Measurements from ENCODE around the gene WNT7A.

Gene WNT7A

DNA sequence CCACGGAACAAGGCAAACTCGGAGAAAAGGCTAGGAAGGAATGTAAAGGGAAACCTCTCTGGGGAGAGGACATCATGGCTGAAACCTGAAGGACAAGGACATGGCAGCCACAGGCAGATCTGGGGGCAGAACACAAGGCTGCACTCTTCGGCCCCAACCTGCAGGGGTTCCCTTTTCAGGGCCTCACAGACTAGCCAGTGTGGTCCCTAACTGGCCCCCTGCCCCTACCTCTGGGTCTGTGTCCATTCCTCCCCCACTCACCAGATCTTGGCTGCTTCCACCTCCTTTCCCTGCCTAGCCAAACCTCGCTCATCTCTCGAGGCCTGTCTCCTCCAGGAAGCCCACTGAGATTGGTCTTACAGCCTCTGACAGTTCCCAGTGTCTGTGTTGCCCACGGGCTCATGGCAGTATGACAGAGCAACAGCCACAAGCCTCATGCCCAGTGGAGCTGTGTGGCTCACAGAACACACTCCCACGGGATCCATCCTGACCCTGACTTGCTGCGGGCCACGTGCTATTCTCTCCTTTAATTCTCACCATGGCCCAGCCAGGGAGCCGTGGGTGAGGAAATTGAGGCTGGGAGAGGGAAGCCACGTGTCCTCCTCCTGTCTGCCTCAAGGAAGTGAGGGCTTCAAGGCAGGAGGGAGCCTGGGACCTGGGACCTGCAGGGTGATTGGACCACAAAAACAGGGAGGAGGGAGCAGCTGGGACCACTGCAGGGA, 26.5 kb downstream of the WNT7A start:
- Histone ChIP-seq H3K9me2 (replicated peaks; ENCODE audit: low read depth, low read length) (no peaks in the 10 kb centered on the region), H3K9me3 (ENCODE audit: insufficient read depth, low read depth, low read length) (no peaks in the 10 kb centered on the region), H3K4me1 (ENCODE audit: insufficient read depth, low read length, poor library complexity, severe bottlenecking) (no peaks in the 10 kb centered on the region), H2AFZ (ENCODE audit: low read length) (no peak overlapping the region), H3K36me3 (ENCODE audit: insufficient read depth, low read length) (no peaks in the 10 kb centered on the region), H3K4me2 (ENCODE audit: low read depth, low read length, poor library complexity, severe bottlenecking) (no peak overlapping the region), H3K4me3 (ENCODE audit: low read length, poor library complexity, severe bottlenecking) (no peak overlapping the region), H3K79me2 (ENCODE audit: insufficient read depth, low read length) (no peaks in the 10 kb centered on the region), H3K9ac (ENCODE audit: low read depth, low read length, poor library complexity, severe bottlenecking) (no peak overlapping the region), H3F3A (ENCODE audit: low read depth) (no peaks in the 10 kb centered on the region), H4K20me1 (ENCODE audit: insufficient read depth, low read length, poor library complexity, severe bottlenecking) (no peaks in the 10 kb centered on the region), H3K27me3 (ENCODE audit: insufficient read depth, low read length, poor library complexity, severe bottlenecking) (no peaks in the 10 kb centered on the region)
- TF ChIP-seq, protein P1, sequence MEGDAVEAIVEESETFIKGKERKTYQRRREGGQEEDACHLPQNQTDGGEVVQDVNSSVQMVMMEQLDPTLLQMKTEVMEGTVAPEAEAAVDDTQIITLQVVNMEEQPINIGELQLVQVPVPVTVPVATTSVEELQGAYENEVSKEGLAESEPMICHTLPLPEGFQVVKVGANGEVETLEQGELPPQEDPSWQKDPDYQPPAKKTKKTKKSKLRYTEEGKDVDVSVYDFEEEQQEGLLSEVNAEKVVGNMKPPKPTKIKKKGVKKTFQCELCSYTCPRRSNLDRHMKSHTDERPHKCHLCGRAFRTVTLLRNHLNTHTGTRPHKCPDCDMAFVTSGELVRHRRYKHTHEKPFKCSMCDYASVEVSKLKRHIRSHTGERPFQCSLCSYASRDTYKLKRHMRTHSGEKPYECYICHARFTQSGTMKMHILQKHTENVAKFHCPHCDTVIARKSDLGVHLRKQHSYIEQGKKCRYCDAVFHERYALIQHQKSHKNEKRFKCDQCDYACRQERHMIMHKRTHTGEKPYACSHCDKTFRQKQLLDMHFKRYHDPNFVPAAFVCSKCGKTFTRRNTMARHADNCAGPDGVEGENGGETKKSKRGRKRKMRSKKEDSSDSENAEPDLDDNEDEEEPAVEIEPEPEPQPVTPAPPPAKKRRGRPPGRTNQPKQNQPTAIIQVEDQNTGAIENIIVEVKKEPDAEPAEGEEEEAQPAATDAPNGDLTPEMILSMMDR (conservative IDR thresholded peaks at IDR 0.05; ENCODE audit: low read length), result no peak
- TF ChIP-seq EZH2phosphoT487 (IDR thresholded peaks at IDR 0.05; ENCODE audit: borderline replicate concordance), result no peak

DNA sequence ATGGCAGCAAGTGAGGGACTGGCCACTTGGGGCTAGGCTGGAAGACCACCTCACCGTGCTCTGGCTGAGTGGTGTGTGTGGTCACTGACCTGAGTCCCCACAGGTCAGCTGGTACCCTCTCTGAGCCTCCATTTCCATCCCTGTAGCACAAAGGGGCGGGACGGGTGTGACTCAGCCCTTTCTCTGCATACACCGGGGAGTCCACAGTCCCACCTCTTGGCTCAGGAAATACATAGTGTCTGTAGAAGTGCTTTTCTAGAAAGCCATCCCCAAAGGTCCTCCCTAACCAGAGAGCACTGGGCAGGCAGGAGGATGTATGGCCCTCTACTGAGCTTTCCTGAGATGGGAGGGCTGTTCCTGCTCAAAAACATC, 27.2 kb downstream of the WNT7A start:
- no peaks in the 10 kb centered on the region for H3K9me3 ChIP-seq (ENCODE audit: insufficient read depth, low read depth, low read length)
- H3F3A ChIP-seq (ENCODE audit: low read depth), result no peaks in the 10 kb centered on the region
- no peak overlapping the region for H3K9ac ChIP-seq (ENCODE audit: low read depth, low read length, poor library complexity, severe bottlenecking)
- H3K4me3 ChIP-seq (ENCODE audit: low read length, poor library complexity, severe bottlenecking), result no peak overlapping the region
- TF ChIP-seq, protein P1 (conservative IDR thresholded peaks at IDR 0.05; ENCODE audit: low read length), result no peak
- TF ChIP-seq EZH2phosphoT487 (IDR thresholded peaks at IDR 0.05; ENCODE audit: borderline replicate concordance), result no peak
- H3K4me1 ChIP-seq (ENCODE audit: insufficient read depth, low read length, poor library complexity, severe bottlenecking), result no peaks in the 10 kb centered on the region
- H4K20me1 ChIP-seq (ENCODE audit: insufficient read depth, low read length, poor library complexity, severe bottlenecking), result no peaks in the 10 kb centered on the region
- no peaks in the 10 kb centered on the region for H3K27me3 ChIP-seq (ENCODE audit: insufficient read depth, low read length, poor library complexity, severe bottlenecking)
- H3K79me2 ChIP-seq (ENCODE audit: insufficient read depth, low read length), result no peaks in the 10 kb centered on the region
- no peak overlapping the region for H2AFZ ChIP-seq (ENCODE audit: low read length)
- H3K9me2 ChIP-seq (replicated peaks; ENCODE audit: low read depth, low read length), result no peaks in the 10 kb centered on the region
- no peaks in the 10 kb centered on the region for H3K36me3 ChIP-seq (ENCODE audit: insufficient read depth, low read length)
- H3K4me2 ChIP-seq (ENCODE audit: low read depth, low read length, poor library complexity, severe bottlenecking), result no peak overlapping the region

DNA sequence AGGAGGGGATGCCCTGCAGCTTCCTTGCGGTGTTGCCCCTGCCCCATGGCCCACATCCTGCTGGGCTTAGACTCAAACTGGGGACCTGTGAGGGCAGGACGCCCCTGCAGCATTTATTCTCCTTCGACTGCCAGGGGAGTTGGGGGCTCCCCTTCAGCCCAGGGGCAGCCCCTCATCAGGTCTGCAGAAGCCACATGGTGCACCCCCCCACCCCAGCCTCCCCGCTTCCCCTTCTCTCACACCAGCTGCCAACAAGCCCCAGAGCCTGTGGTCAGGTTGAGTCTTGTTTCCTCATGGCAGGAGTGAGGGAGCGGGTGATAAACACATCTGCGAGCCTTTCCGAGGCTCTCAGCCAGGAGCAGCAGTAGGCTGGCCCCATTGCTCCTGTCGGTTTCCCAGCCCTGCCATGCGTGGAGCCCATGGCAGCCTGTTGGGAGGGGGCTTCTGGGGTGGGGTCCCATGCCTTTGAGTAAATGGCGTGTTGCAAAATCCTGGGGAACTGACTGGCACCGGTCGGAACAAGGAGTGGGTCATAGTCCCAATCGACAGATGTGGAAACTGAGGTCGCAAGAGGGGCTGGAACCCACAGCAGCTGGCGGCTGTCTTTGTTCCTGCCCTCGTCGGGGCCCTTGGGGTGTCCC, 27.8 kb downstream of the WNT7A start:
- TF ChIP-seq, protein P1 (conservative IDR thresholded peaks at IDR 0.05; ENCODE audit: low read length), result no peak
- TF ChIP-seq EZH2phosphoT487 (IDR thresholded peaks at IDR 0.05; ENCODE audit: borderline replicate concordance), result no peak
- Histone ChIP-seq H3K9ac (ENCODE audit: low read depth, low read length, poor library complexity, severe bottlenecking) (no peak overlapping the region), H3K27me3 (ENCODE audit: insufficient read depth, low read length, poor library complexity, severe bottlenecking) (no peaks in the 10 kb centered on the region), H3K79me2 (ENCODE audit: insufficient read depth, low read length) (no peaks in the 10 kb centered on the region), H3K4me1 (ENCODE audit: insufficient read depth, low read length, poor library complexity, severe bottlenecking) (no peaks in the 10 kb centered on the region), H2AFZ (ENCODE audit: low read length) (no peak overlapping the region), H4K20me1 (ENCODE audit: insufficient read depth, low read length, poor library complexity, severe bottlenecking) (no peaks in the 10 kb centered on the region), H3K9me3 (ENCODE audit: insufficient read depth, low read depth, low read length) (no peaks in the 10 kb centered on the region), H3K4me3 (ENCODE audit: low read length, poor library complexity, severe bottlenecking) (no peak overlapping the region), H3K4me2 (ENCODE audit: low read depth, low read length, poor library complexity, severe bottlenecking) (no peak overlapping the region), H3K36me3 (ENCODE audit: insufficient read depth, low read length) (no peaks in the 10 kb centered on the region), H3F3A (ENCODE audit: low read depth) (no peaks in the 10 kb centered on the region), H3K9me2 (replicated peaks; ENCODE audit: low read depth, low read length) (no peaks in the 10 kb centered on the region)
